ENCODE data around the gene TBXAS1. TPM values are rescaled to one million over a fixed set of nuclear protein-coding genes. Genes with fewer than 3 reads are reported as not detected.

Gene TBXAS1
- total and polyA plus RNA-seq, 2 donors (not counting 3 experiments of a cell fraction or from before 2014, with no cell fraction given): 2.1 to 4.3 TPM

DNA sequence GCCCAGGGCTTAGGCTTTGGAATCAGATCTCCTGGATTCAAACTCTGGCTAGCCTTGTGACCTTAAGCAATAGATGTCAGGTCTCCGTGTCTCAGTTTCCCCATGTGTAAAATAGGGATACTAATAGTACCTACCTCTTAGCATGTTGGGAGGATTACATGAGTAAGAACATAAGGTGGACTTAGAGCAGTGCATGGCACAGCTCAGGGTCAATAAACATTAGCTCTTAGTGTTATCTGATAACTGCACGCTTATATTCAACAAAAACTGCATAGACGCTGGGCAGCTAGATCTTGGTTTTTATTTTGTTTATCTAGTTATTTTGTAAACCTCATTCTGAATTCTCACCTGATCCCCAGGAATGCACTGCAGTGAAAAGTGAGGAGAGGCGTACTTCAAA is 17.2 kb downstream of the TBXAS1 start:
- H3K4me1 ChIP-seq (ENCODE audit: control insufficient read depth, extremely low read depth, insufficient read depth, low read length): no peaks in the 10 kb centered on the region
- dilution Hi-C loops (cut with MboI; ENCODE audit: extremely low pct_ligation_motif_present, low sequenced_read_pairs): no loop called here
- H3K9ac ChIP-seq (replicated peaks; ENCODE audit: extremely low read depth, insufficient read depth, low read length): no peak overlapping the region
- ChIA-PET POLR2A (no interaction called here), CTCF (interaction anchor here (0.7 kb wide), 2 partner anchors 14 to 70 kb away, joined by 3 read pairs; no protein-coding TSS in a partner anchor)
- H3K27ac ChIP-seq (ENCODE audit: insufficient read depth, low read depth, low read length): no peak overlapping the region
- DNase-seq (ENCODE audit: low read depth, low spot score) (no peak), FAIRE-seq (no peak)
- H2AFZ ChIP-seq (ENCODE audit: low read depth, low read length): no peak overlapping the region
- H4K20me1 ChIP-seq (replicated peaks; ENCODE audit: control insufficient read depth, extremely low read depth, insufficient read depth, low read length): no peaks in the 10 kb centered on the region
- intact Hi-C loops (cut with micrococcal nuclease): no loop called here
- no peaks in the 10 kb centered on the region for H3K9me3 ChIP-seq (replicated peaks; ENCODE audit: control insufficient read depth, insufficient read depth, low read length)
- no peak for TF ChIP-seq CTCF (IDR thresholded peaks at IDR 0.05; ENCODE audit: extremely low read depth in 1 of 2, insufficient read depth in 1 of 2, low read depth in 1 of 2, low read length in 2 of 2)
- no peak for TF ChIP-seq FOS (IDR thresholded peaks at IDR 0.05; ENCODE audit: borderline replicate concordance, insufficient read depth, low read length)
- no peaks in the 10 kb centered on the region for H3K36me3 ChIP-seq (ENCODE audit: control insufficient read depth in 2 of 2, extremely low read depth in 1 of 2, insufficient read depth in 2 of 2, low read length in 2 of 2)
- no TSS peak for BruUV-seq (replicated peaks)
- H3K27me3 ChIP-seq (ENCODE audit: control insufficient read depth in 2 of 2, insufficient read depth in 2 of 2, low read length in 2 of 2): no peaks in the 10 kb centered on the region
- H3K79me2 ChIP-seq (ENCODE audit: control insufficient read depth, insufficient read depth, low read length): no peaks in the 10 kb centered on the region
- no peak overlapping the region for H3K4me3 ChIP-seq (replicated peaks in 1 of 3; ENCODE audit: insufficient read depth in 1 of 3, low read depth in 1 of 3, low read length in 3 of 3)
- no peak overlapping the region for H3K4me2 ChIP-seq (ENCODE audit: insufficient read depth, low read length)
- H3K9me1 ChIP-seq (replicated peaks; ENCODE audit: control insufficient read depth, extremely low read depth, insufficient read depth, low read length): no peaks in the 10 kb centered on the region

DNA sequence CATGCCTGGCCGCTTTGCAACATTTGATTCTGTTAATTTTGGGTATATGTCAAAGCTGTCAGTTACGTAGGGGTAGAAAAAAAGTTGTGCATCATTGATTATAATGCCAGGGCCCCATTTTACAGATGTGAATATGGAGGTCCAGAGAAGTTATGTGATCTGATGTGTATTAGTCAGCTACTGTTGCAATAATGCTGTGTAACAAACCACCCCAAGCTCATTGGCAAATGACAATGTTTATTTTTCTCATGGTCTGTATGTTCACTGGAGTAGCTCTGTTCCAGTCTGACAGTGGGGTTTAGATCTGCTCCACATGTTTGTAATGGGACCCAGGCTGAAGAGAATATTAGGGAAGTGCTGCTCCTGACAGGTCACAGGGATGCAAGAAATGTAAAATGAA is 19.2 kb downstream of the TBXAS1 start:
- no peak overlapping the region for H2AFZ ChIP-seq (ENCODE audit: low read depth, low read length)
- intact Hi-C loops (cut with micrococcal nuclease): no loop called here
- DNase-seq (ENCODE audit: low read depth, low spot score): no peak
- BruUV-seq (replicated peaks): no TSS peak
- H3K27me3 ChIP-seq (ENCODE audit: control insufficient read depth in 2 of 2, insufficient read depth in 2 of 2, low read length in 2 of 2): no peaks in the 10 kb centered on the region
- dilution Hi-C loops (cut with MboI; ENCODE audit: extremely low pct_ligation_motif_present, low sequenced_read_pairs): no loop called here
- no peaks in the 10 kb centered on the region for H3K36me3 ChIP-seq (ENCODE audit: control insufficient read depth in 2 of 2, extremely low read depth in 1 of 2, insufficient read depth in 2 of 2, low read length in 2 of 2)
- no peak for FAIRE-seq
- no peak overlapping the region for H3K9ac ChIP-seq (replicated peaks; ENCODE audit: extremely low read depth, insufficient read depth, low read length)
- no peaks in the 10 kb centered on the region for H3K4me1 ChIP-seq (ENCODE audit: control insufficient read depth, extremely low read depth, insufficient read depth, low read length)
- H3K79me2 ChIP-seq (ENCODE audit: control insufficient read depth, insufficient read depth, low read length): no peaks in the 10 kb centered on the region
- TF ChIP-seq FOS (IDR thresholded peaks at IDR 0.05; ENCODE audit: borderline replicate concordance, insufficient read depth, low read length) (no peak), JUN (IDR thresholded peaks at IDR 0.05; ENCODE audit: borderline replicate concordance, insufficient read depth, insufficient read length, low read depth) (no peak), CTCF (IDR thresholded peaks at IDR 0.05; ENCODE audit: extremely low read depth in 1 of 2, insufficient read depth in 1 of 2, low read depth in 1 of 2, low read length in 2 of 2) (no peak), MYC (IDR thresholded peaks at IDR 0.05; ENCODE audit: low read depth, low read length) (no peak), POLR2A (IDR thresholded peaks at IDR 0.05; ENCODE audit: low read depth, low read length) (no peak)
- no peak overlapping the region for H3K4me2 ChIP-seq (ENCODE audit: insufficient read depth, low read length)
- H3K4me3 ChIP-seq (replicated peaks in 1 of 3; ENCODE audit: insufficient read depth in 1 of 3, low read depth in 1 of 3, low read length in 3 of 3): no peak overlapping the region
- POLR2A ChIA-PET: no interaction called here
- no peak overlapping the region for H3K27ac ChIP-seq (ENCODE audit: insufficient read depth, low read depth, low read length)
- H4K20me1 ChIP-seq (replicated peaks; ENCODE audit: control insufficient read depth, extremely low read depth, insufficient read depth, low read length): no peaks in the 10 kb centered on the region
- CTCF ChIA-PET: no interaction called here
- no peaks in the 10 kb centered on the region for H3K9me3 ChIP-seq (replicated peaks; ENCODE audit: control insufficient read depth, insufficient read depth, low read length)
- H3K9me1 ChIP-seq (replicated peaks; ENCODE audit: control insufficient read depth, extremely low read depth, insufficient read depth, low read length): no peaks in the 10 kb centered on the region
